ENCODE data around the gene FLT3. TPM values are rescaled to one million over a fixed set of nuclear protein-coding genes. Genes with fewer than 3 reads are reported as not detected.

FLT3 gene
- total RNA-seq, 2 experiments from 2014 or later, result not detected

GRCh38 chr13:27961227-27962085 is 138.9 kb downstream of the FLT3 start:
- ChIA-PET CTCF (interaction anchor here (0.9 to 1.5 kb wide), 3 partner anchors 8 to 135 kb away, joined by 3 to 9 read pairs (median 6); no protein-coding TSS in a partner anchor), POLR2A (interaction anchor here (0.6 kb wide), 1 partner anchor 1355 kb away, joined by 3 read pairs; no protein-coding TSS in a partner anchor)
- Mint-ChIP-seq H3K9me3 (ENCODE audit: insufficient read depth) (no peaks in the 10 kb centered on the region), H3K4me3 (no peak overlapping the region), H3K36me3 (ENCODE audit: low read depth) (no peaks in the 10 kb centered on the region), H3K27ac (no peak overlapping the region), H3K4me1 (ENCODE audit: low read depth) (peaks cover 13% of the 10 kb centered on the region), H3K27me3 (ENCODE audit: low read depth) (peaks cover 70% of the 10 kb centered on the region)
- DNase-seq (no peak), ATAC-seq (no peak)

GRCh38 chr13:27960362-27961226 is 139.8 kb downstream of the FLT3 start:
- Mint-ChIP-seq H3K4me3 (peak overlapping the region; percentile 49), H3K27me3 (ENCODE audit: low read depth) (peaks cover 70% of the 10 kb centered on the region), H3K27ac (no peak overlapping the region), H3K4me1 (ENCODE audit: low read depth) (peaks cover 13% of the 10 kb centered on the region), H3K36me3 (ENCODE audit: low read depth) (no peaks in the 10 kb centered on the region), H3K9me3 (ENCODE audit: insufficient read depth) (no peaks in the 10 kb centered on the region)
- ChIA-PET CTCF (interaction anchor here (1.0 to 1.1 kb wide), 2 partner anchors 130 to 134 kb away, joined by 4 to 8 read pairs; no protein-coding TSS in a partner anchor), POLR2A (interaction anchor here (0.6 kb wide), 1 partner anchor 1356 kb away, joined by 3 read pairs; no protein-coding TSS in a partner anchor)
- ATAC-seq (peak; percentile 67), DNase-seq (peak; percentile 56)

GRCh38 chr13:27959976-27960361 is 140.4 kb downstream of the FLT3 start:
- H3K9me3 Mint-ChIP-seq (ENCODE audit: insufficient read depth), result no peaks in the 10 kb centered on the region
- no peaks in the 10 kb centered on the region for H3K36me3 Mint-ChIP-seq (ENCODE audit: low read depth)
- POLR2A ChIA-PET, result no interaction called here
- CTCF ChIA-PET, result interaction anchor here (1.0 to 1.1 kb wide), 2 partner anchors 129 to 134 kb away, joined by 4 to 8 read pairs; no protein-coding TSS in a partner anchor
- peak overlapping the region; percentile 49 for H3K4me3 Mint-ChIP-seq
- H3K4me1 Mint-ChIP-seq (ENCODE audit: low read depth), result peaks cover 14% of the 10 kb centered on the region
- no peak overlapping the region for H3K27ac Mint-ChIP-seq
- ATAC-seq (no peak), DNase-seq (no peak)
- H3K27me3 Mint-ChIP-seq (ENCODE audit: low read depth), result peaks cover 68% of the 10 kb centered on the region

DNA sequence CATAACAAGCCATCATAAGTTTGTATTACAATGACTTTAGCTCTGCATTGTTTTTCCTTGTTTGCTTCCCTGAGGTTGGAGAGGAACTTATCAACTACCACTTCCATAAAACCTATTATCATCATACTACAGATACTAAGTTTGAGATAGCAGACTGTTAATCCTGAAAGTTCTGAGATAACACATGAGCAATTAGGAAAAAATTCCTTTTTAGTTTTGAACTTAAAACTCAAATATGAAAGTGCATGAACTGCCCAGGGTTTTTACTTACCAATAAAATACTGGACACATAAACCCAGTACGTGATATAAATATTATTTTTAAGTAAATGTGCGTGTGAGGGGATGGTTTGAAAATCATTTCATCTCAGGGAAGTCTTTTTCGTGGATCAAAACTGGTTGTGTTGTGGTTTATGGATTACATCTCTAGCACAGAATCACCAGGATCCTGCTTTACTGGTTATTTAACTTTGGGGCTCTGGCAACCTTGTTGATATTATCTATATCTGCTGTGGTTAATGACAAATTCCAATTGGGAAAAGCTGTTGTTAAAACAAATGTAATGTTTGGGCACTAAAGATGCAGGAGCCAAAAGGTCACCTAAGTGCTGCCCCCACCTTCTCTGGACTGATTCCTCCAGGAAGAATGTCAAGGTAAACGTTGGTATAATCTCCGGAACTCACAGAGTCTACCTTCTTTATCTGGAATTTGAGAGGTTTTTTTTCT is 143.6 kb downstream of the FLT3 start:
- DNase-seq (no peak), ATAC-seq (no peak)
- POLR2A ChIA-PET, result no interaction called here
- H3K27me3 Mint-ChIP-seq (ENCODE audit: low read depth), result peaks cover 64% of the 10 kb centered on the region
- no peaks in the 10 kb centered on the region for H3K9me3 Mint-ChIP-seq (ENCODE audit: insufficient read depth)
- no peaks in the 10 kb centered on the region for H3K36me3 Mint-ChIP-seq (ENCODE audit: low read depth)
- CTCF ChIA-PET, result interaction anchor here (3.6 to 4.9 kb wide), 3 partner anchors 27 to 131 kb away, joined by 21 to 53 read pairs (median 23); no protein-coding TSS in a partner anchor
- no peak overlapping the region for H3K27ac Mint-ChIP-seq
- H3K4me1 Mint-ChIP-seq (ENCODE audit: low read depth), result peaks cover 32% of the 10 kb centered on the region
- no peak overlapping the region for H3K4me3 Mint-ChIP-seq

- Mint-ChIP-seq H3K9me3 (ENCODE audit: insufficient read depth) (no peaks in the 10 kb centered on the region), H3K27me3 (ENCODE audit: low read depth) (peaks cover 59% of the 10 kb centered on the region), H3K36me3 (ENCODE audit: low read depth) (no peaks in the 10 kb centered on the region), H3K4me1 (ENCODE audit: low read depth) (peaks cover 23% of the 10 kb centered on the region), H3K4me3 (no peak overlapping the region), H3K27ac (no peak overlapping the region)
- DNase-seq (no peak), ATAC-seq (no peak)
- ChIA-PET CTCF (interaction anchor here (1.2 to 4.9 kb wide), 13 partner anchors 10 to 593 kb away, joined by 3 to 53 read pairs (median 11); no protein-coding TSS in a partner anchor), POLR2A (interaction anchor here (1.1 kb wide), 1 partner anchor 30 kb away, joined by 3 read pairs; no protein-coding TSS in a partner anchor)
These were observed 145.3 kb downstream of the FLT3 start for GRCh38 chr13:27955014-27955591.

- Mint-ChIP-seq H3K36me3 (ENCODE audit: low read depth) (no peaks in the 10 kb centered on the region), H3K9me3 (ENCODE audit: insufficient read depth) (no peaks in the 10 kb centered on the region), H3K27me3 (ENCODE audit: low read depth) (peaks cover 59% of the 10 kb centered on the region), H3K27ac (no peak overlapping the region), H3K4me1 (ENCODE audit: low read depth) (peaks cover 19% of the 10 kb centered on the region), H3K4me3 (peak overlapping the region; percentile 69)
- peak; percentile 38 for ATAC-seq
- ChIA-PET CTCF (interaction anchor here (1.0 to 4.9 kb wide), 24 partner anchors 8 to 593 kb away, joined by 3 to 53 read pairs (median 6); no protein-coding TSS in a partner anchor), POLR2A (interaction anchor here (1.1 kb wide), 1 partner anchor 30 kb away, joined by 3 read pairs; no protein-coding TSS in a partner anchor)
- DNase-seq, result no peak
These were observed 145.9 kb downstream of the FLT3 start for GRCh38 chr13:27954406-27954851.

DNA sequence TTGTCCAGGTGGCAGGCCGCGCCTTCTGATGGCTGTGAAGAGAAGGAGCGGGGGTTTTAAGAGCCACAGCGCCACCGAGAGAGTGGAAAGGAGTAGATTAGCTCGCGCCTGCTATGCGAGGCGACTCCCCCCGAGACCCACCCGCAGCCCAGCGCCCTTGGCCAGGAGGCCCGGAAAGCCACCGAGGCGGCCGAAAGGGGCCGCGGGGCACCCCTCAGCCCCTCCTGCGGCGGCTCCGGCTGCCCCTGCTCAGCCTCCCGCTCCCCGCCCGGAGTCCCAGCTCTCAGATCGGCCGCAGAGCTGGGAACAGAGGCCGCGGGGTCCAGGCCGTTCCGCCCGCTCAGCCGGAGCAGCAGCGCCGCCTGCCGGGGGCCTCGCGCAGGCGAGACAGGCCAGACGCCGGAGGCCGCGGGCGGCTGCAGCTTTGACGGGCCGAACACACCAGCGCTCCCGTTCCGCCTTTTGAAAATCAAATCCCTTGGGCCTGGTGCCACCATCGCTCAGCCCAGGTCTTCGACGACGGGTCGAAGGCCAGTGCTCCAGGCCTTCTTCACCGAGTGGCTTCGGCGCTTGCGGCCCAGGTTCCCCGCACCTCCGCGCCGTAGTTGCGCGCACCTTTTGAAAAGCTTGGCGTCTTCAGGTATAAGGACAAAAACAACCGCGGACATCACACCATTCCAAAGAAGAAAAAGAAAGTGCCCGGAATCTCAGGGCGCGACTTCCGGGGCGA is 146.5 kb downstream of the FLT3 start:
- H3K27ac Mint-ChIP-seq, result no peak overlapping the region
- H3K27me3 Mint-ChIP-seq (ENCODE audit: low read depth), result peaks cover 54% of the 10 kb centered on the region
- POLR2A ChIA-PET, result interaction anchor here (1.0 to 1.1 kb wide), 2 partner anchors 29 to 123 kb away, joined by 3 read pairs; no protein-coding TSS in a partner anchor
- CTCF ChIA-PET, result interaction anchor here (0.7 to 4.9 kb wide), 28 partner anchors 8 to 592 kb away, joined by 3 to 53 read pairs (median 5); no protein-coding TSS in a partner anchor
- DNase-seq, result peak; percentile 63
- H3K9me3 Mint-ChIP-seq (ENCODE audit: insufficient read depth), result no peaks in the 10 kb centered on the region
- peak; percentile 96 for ATAC-seq
- peak overlapping the region; percentile 69 for H3K4me3 Mint-ChIP-seq
- H3K4me1 Mint-ChIP-seq (ENCODE audit: low read depth), result peaks cover 19% of the 10 kb centered on the region
- no peaks in the 10 kb centered on the region for H3K36me3 Mint-ChIP-seq (ENCODE audit: low read depth)

Other genes starting within 250 kb of the FLT3 start
- not detected for gene PDX1, start 180.6 kb downstream of the FLT3 start, total RNA-seq
- not detected for gene CDX2, start 131.3 kb downstream of the FLT3 start, total RNA-seq
- not detected for gene URAD, start 111.9 kb downstream of the FLT3 start, total RNA-seq
- gene PAN3, start 38.0 kb upstream of the FLT3 start, total RNA-seq, result 10 to 100 TPM; 40.2 to 42.2 TPM